HS-27A (cell line): ENCODE measurements around the gene PKHD1.

Source experiments
- DNase-seq: peaks from one replicate; pipeline ENCODE4 v3.0.0-alpha.2; 2012; ENCODE audit warnings: low read depth, missing footprints

The PKHD1 gene

GRCh38 chr6:51618563-51618962, 468.9 kb downstream of the PKHD1 start:
- no peak for DNase-seq

GRCh38 chr6:51617751-51618150, 469.7 kb downstream of the PKHD1 start:
- no peak for DNase-seq

GRCh38 chr6:51616243-51616642, 471.2 kb downstream of the PKHD1 start:
- DNase-seq: peak; percentile 29

GRCh38 chr6:51614725-51615124, 472.7 kb downstream of the PKHD1 start:
- no peak for DNase-seq

- no peak for DNase-seq
Observed at GRCh38 chr6:51613558-51613957, 473.9 kb downstream of the PKHD1 start.

GRCh38 chr6:51608932-51609331, 478.5 kb downstream of the PKHD1 start:
- no peak for DNase-seq

GRCh38 chr6:51608383-51608782, 479.0 kb downstream of the PKHD1 start:
- DNase-seq: no peak

- no peak for DNase-seq
Observed at GRCh38 chr6:51600514-51600913, 486.9 kb downstream of the PKHD1 start.

GRCh38 chr6:51598171-51598570, 489.2 kb downstream of the PKHD1 start:
- no peak for DNase-seq

GRCh38 chr6:51594981-51595380, 492.4 kb downstream of the PKHD1 start:
- DNase-seq: no peak

- no peak for DNase-seq
Observed at GRCh38 chr6:51585264-51585663, 502.1 kb downstream of the PKHD1 start.

- no peak for DNase-seq
Observed at GRCh38 chr6:51584163-51584562, 503.2 kb downstream of the PKHD1 start.

- no peak for DNase-seq
Observed at GRCh38 chr6:51578994-51579393, 508.4 kb downstream of the PKHD1 start.

GRCh38 chr6:51578362-51578761, 509.1 kb downstream of the PKHD1 start:
- DNase-seq: no peak

- DNase-seq: no peak
Observed at GRCh38 chr6:51574040-51574439, 513.4 kb downstream of the PKHD1 start.

GRCh38 chr6:51571168-51571567, 516.2 kb downstream of the PKHD1 start:
- no peak for DNase-seq

- no peak for DNase-seq
Observed at GRCh38 chr6:51570168-51570921, 517.1 kb downstream of the PKHD1 start.

GRCh38 chr6:51569594-51569993, 517.8 kb downstream of the PKHD1 start:
- DNase-seq: no peak

- DNase-seq: no peak
Observed at GRCh38 chr6:51568771-51569170, 518.6 kb downstream of the PKHD1 start.

- no peak for DNase-seq
Observed at GRCh38 chr6:51565472-51565871, 521.9 kb downstream of the PKHD1 start.
